HG03095 (cell line): ENCODE measurements around the gene AFF1.
"Not testable (repeated sequence)": the region's sequence is repeated elsewhere in the genome, so short reads cannot be mapped to it uniquely, and the experiment has no call there.

Experiments used
- ATAC-seq: cut with Tn5 transposase; IDR thresholded peaks from one replicate; pipeline ENCODE4 v1.9.1; 2021; ENCODE audit warnings: moderate library complexity; ENCODE audit not compliant: unreplicated experiment

The AFF1 gene

GRCh38 chr4:87010192-87010591, 75.4 kb downstream of the AFF1 start:
- ATAC-seq, result no peak

DNA sequence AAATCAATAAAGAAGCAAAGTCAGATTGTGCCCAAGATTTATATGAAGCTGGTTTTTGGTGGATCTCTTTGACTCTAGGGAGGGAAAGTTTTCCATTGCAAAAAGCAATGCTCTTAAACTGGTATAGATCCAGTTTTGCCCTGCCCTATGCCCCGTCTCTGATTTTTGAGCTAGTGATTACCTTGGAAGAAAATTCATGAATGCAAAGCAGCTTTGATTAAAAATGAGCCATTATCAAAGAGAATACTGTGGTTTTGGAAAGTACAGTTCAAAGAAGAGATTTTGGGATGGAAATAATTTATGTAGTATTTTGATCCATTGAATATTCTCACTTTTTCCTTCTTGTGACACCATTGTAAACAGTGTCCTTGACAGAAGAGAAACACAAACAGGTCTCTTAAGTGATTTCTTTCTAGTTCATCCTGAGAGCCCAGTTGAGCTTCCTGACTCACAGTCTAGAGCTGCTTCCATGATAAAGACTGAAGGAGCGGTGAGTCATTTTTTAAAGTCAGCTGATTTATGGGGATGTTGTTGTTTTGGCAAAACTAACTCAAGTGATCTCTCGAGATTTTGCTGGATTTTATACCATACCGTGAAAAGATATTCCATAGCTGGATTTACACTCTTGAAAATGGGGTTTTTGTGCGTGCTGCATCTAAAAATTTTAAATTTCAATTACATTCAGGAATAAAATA, 76.7 kb downstream of the AFF1 start:
- no peak for ATAC-seq

- peak; percentile 55 for ATAC-seq
Observed at GRCh38 chr4:87012265-87012953, 77.6 kb downstream of the AFF1 start.

DNA sequence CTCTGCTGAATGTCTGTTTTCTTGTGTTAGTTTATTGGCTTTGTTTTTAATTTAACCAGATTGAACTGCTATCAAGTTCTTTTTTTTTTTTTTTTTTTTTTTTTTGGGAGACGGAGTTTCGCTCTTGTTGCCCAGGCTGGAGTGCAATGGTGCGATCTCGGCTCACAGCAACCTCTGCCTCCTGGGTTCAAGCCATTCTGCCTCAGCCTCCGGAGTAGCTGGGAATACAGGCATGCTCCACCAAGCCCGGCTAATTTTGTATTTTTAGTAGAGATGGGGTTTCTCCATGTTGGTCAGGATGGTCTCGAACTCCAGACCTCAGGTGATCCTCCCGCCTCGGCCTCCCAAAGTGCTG, 78.1 kb downstream of the AFF1 start:
- not testable (repeated sequence) for ATAC-seq

- ATAC-seq, result no peak
Observed at GRCh38 chr4:87014284-87014782, 79.5 kb downstream of the AFF1 start.

DNA sequence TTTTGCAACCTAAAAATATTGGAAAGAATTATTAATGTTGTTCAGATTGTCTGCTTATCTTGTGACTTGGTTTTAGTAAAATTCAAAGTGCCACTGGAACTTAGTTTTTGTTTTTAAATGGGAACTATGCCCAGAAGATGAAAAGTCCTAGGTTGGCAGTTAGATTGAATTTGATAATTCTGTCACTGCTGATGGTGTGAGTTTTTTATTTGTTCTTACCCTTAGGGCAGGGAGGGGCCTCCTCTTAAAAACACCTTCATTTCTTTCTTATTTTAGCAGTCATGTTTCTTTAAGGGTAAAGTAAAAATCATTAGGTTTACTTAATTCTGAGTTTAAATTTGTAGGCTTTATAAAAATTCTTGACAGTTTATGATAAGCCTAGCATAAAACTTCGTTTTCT, 80.6 kb downstream of the AFF1 start:
- no peak for ATAC-seq

- no peak for ATAC-seq
Observed at GRCh38 chr4:87017580-87018342, 83.0 kb downstream of the AFF1 start.

- ATAC-seq, result no peak
Observed at GRCh38 chr4:87018753-87019152, 83.9 kb downstream of the AFF1 start.

DNA sequence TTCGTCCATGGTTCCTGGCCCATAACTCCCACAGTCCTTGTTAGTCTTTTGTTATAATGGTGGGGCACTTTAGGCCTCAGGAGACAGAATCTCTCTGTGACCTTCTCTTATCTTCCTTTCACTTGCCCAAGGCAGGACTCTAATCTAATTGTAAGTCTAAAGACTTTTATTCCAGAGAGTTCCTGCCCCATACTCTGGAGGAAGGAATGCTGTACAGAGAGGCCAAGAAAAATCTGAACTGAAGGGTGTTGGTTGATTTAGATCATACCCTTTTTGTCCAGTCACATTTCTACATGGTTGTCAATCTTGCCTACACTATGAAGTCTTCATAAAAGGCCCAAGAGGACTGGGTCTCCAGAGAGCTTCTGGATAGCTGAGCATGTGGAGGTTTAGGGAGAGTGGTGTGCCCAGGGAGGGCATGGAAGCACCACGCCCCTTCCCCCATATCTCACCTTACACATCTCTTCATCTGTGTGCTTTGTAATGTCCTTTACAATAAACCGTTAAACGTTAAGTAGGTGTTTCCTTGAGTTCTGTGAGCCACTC, 84.5 kb downstream of the AFF1 start:
- no peak for ATAC-seq

DNA sequence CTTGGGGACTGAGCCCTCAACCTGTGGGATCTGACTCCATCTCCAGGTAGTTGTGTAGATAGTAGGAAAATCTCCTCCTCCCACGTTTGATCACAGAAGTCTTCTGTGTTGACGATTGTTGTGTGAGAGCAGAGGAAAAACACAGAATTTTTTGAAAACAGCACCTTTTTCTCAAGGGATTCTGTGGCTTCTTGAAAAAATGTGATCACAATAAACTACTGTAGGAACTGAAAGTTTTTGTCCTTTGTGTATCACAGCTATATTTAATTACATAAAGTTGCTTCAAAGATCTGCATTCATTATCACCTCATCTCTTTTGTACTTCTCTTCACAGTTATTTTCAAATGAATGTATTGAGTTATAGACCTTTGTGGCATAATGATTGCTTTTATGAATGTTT, 85.1 kb downstream of the AFF1 start:
- ATAC-seq, result no peak

DNA sequence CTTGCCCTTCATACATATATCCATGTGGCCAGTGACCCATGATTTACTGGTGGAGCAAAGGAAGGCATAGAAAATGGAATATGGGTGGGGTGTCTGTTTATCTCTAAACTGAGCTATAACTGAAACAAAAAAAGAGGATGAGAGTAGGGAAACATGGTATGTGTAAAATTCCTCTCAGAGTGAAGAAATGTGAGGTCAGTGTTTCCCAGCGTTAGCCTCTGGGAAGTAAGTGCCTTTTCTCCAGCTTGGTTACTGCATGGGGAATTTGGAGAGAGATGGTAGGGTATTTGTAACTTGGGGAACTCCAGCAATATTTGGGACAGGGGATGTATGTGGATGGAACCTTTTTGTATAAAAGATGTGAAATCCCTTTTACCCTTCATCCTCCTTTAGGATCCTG, 89.4 kb downstream of the AFF1 start:
- ATAC-seq, result no peak

DNA sequence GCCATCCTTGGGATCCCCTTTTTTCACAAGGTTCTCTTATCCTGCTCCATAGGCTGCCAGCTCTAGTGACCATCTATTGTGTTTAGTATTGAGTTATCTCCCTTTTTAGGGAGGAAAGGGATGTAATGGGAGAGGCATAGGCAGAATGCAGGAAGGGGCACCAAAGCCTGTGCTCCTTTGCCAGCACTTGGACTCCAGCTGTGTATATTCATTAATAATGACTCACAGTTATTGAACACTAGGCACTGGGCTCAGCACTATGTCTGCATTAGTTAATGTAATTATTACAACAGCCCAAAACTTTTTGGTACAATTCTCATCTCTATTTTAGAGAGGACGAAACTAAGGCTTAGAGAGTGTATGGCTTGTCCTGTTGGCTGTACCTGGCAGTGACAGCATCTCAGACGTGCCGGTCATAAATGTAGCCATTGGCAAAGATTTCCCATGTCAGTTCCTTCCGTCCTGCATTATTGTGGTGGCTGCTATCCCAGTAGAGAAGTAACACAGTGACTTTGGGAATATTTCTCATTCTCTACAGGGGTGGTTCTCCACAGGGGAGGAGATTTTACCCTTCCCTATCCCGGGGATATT, 90.3 kb downstream of the AFF1 start:
- no peak for ATAC-seq

DNA sequence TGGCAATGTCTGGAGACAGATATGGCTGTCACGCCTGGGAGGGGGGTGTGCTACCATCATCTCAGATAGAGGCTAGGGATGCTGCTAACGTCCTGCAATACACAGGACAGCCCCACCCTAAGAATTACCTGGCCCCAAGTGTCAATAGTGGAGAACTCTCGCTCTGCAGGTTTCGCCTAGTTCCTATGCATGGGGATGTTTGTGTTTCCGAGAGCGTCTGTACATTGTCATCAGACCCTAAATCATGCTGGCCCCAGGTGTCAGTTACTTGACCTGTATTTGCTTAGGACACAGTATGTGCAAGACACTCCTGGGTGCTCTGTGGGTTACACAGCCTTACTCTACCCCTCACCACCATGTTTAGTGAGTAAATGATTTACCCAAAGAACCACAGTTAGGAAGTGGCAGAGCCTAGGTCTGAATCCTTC, 90.8 kb downstream of the AFF1 start:
- peak; percentile 66 for ATAC-seq

DNA sequence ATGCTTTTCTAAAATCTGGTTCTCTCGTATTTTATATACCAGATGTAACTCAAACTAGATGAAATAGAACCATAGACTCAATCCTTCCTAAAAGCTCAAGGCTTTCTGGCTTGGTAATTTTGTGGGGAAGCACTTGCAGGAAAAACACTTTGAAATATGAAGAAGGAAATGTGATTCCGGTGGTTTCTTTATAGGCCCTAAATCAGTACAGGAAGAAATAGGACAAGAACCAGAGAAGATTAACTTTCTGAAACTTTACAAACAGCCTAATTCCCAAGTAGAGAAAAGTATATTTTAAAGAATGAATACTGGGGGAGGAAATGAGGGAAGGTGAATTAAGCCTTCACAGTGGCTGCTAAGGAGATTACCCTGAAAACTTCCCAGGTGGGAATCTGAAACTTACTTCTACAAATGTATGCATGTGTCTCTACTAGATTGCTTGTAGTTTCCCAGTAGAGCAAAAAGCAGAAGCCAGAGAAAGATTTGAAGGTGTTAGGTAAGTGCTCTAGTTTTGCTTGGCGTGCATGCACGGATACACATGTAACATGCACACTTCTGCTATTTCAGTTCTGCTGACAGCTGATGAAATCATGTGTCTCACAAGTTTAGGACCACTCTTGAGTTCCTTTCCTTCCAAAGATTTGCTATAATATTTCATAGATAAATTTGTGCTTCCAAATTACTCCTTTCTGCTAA, 92.1 kb downstream of the AFF1 start:
- ATAC-seq, result peak; percentile 78

GRCh38 chr4:87029356-87029755, 94.5 kb downstream of the AFF1 start:
- ATAC-seq, result no peak

DNA sequence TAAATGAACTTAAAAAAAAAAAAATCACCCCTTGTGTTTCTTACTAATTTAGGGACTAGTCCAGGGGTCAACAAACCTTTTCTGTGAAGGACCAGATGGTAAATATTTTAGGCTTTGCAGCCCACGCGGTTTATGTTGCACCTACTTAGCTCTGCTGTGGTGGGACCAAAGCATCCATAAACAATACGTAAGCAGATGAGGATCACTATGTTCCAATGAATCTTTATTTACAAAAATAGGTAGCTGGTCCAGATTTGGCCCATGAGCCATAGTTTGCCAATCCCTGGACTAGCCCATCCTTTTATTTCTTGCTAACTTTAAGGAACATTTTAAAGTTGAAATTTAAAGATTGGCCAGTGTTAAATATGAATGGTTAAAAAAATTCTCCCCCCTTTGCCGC, 95.3 kb downstream of the AFF1 start:
- ATAC-seq, result no peak

DNA sequence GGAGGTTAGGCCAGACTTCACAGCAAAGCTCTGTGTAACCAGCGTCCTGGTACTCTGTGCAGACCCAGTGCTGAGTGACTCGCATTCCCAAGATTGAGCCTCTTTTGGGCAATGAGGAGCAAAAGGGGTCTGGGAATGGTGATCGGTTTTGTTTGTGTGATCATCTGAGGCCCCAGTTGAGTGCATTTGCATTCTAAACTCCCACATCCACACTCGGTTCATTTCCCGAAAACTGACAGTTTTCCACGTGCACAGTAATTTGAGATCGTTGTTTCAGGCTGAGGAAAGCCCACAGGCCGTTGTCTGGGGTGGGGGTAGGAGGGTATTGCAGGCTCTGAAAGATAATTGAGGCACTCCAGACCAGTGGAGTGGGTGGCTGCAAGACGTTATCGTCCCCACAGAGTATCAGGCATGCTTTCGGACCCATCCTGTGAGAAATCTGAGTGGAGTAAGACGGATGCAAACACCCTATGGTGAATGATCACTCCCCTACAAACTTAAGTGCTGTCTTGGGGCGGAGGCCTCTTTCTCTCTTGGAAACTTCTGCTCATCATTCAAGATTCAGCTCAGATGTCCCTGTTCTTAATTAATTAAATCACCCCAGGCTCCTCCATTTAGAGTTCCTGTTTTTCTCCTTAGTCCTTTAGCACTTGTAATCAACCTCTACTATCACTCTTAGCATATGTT, 96.1 kb downstream of the AFF1 start:
- ATAC-seq, result no peak

- ATAC-seq, result no peak
Observed at GRCh38 chr4:87031920-87032319, 97.1 kb downstream of the AFF1 start.

DNA sequence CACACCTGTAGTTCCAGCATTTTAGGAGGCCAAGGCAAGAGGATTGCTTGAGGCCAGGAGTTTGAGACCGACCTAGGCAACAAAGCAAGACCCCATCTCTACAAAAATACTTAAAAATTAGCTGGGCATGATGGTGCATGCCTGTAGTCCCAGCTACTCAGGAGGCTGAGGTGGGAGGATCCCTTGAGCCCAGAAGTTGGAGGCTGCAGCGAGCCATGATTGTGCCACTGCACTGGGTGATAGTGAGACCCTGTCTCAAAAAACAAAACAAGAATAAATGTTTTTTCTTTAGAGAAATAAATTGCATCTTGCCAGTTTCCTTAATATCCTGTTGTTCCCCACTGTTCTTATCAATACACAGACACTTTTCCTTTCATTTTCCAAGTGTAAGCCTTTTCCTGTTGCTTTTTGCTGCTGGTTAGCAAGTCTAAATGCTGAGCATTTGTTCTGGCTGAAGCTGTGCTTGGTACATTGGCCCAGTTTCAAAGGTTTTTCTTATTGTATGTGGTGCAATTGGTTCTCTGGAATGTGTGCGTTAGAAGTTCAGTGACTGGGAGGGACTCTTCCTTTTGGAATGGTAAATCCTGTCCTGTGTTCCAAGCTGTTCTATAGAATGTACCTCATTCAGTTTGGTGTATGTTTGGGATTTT, 98.2 kb downstream of the AFF1 start:
- ATAC-seq, result no peak

DNA sequence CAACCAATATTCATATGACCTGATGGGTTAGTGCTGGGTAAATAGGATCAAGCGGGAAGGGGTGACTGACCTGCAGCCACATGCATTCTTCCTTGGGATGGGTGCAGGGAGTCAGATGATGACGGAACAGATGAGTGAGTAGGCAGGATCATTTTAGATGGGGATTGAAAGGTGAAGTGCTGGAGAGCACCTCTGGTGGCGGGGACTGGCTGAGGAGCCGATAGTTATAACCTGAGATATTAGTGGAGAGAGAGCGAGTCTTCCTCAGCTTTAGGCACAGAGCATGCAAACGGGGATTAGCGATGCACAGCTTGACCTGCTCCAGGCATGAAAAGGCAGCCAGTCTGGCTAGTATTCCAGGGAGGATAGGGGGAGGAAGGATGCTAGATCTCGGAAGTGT, 99.1 kb downstream of the AFF1 start:
- no peak for ATAC-seq
